Measurements from ENCODE around the gene HRH3.

The HRH3 gene

GRCh38 chr20:62211769-62212288, 8.2 kb downstream of the HRH3 start:
- DNase-seq (ENCODE audit: extremely low spot score): no peak
- ChIA-PET CTCF (interaction anchor here (0.6 kb wide), 1 partner anchor 579 kb away, joined by 5 read pairs; no protein-coding TSS in a partner anchor), POLR2A (no interaction called here)
- no peak for TF ChIP-seq CTBP1 (IDR thresholded peaks at IDR 0.05; ENCODE audit: borderline replicate concordance)
- TF ChIP-seq BHLHE40 (IDR thresholded peaks at IDR 0.05; ENCODE audit: borderline replicate concordance): no peak

DNA sequence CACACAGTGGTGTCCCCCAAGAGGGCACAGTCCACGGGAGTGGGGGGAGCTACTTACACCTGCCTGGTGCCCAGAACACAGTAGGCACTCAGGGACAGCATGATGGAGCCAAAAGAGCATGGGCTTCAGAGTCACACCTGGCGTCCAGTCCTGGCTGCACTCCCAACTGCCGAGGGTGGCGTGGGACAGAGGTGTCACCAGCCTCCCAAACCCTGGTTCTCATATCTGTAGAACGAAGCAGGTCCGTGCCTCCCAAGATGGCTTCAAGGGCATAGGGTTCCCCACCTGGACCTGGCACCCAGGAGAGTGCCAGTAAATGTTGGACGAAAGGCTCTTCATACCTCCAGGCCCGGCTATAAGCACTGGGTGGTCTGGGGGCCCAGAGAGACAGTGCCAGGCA, 8.9 kb downstream of the HRH3 start:
- no peak for TF ChIP-seq FOXM1 (IDR thresholded peaks at IDR 0.05; ENCODE audit: borderline replicate concordance)
- TF ChIP-seq L3MBTL2 (conservative IDR thresholded peaks at IDR 0.05): no peak
- no peak for TF ChIP-seq FOXK2 (IDR thresholded peaks at IDR 0.05)
- ChIA-PET POLR2A (no interaction called here), CTCF (no interaction called here)
- no peak for DNase-seq (ENCODE audit: extremely low spot score)

DNA sequence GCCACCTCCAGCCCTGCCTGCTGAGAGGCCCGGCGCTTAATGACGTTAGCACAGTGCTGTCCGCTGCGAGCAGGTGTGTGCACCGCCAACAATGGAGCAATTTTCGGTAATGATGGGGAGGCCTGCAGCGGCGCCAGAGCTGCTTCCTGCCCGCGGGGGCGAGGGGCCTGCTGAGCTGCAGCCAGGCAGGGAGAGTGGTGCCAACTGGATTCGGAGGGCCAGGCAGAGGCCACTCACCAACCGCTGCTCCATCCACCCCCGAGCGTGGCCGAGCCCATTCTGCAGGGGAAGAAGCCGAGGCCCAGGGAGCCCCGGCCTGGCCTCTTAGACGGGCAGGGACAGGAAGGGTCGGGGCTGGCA, 9.6 kb downstream of the HRH3 start:
- DNase-seq (ENCODE audit: extremely low spot score): no peak
- POLR2A ChIA-PET: no interaction called here
- CTCF ChIA-PET: no interaction called here
- TF ChIP-seq SUZ12 (IDR thresholded peaks at IDR 0.05) (no peak), CTBP1 (IDR thresholded peaks at IDR 0.05; ENCODE audit: borderline replicate concordance) (no peak)

DNA sequence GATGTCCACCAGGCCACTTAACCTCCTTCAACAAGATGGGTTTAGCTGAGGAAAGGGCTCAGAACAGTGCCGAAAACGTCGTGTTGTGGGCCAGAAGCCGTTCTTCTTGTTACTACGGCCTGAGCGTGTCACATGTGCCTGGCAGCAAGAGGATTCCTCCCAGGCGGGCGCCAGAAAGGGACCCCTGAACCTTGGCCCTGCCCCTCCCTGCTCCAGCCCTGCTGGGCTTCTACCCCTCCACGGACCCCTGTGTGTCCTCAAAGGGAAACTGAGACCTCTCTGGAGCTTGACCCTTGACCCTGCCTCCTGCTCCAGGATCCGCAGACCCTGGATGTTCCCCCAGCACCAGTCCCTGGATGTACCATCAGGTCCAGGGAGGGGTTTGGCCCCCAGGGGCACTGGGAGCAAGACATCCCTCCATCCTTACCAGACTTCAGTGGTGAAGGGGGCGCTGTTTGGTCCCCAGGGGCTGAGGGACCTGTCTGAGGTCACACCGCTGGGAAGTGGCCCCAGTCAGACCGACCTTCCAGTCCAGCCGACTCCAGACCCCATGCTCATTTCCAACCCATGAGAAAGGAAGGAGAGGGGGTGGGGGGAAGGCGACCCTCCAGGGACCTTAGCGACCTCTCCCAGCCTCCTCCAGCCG, 10.1 kb downstream of the HRH3 start:
- TF ChIP-seq HDGF (IDR thresholded peaks at IDR 0.05; ENCODE audit: borderline replicate concordance) (no peak), FOXK2 (IDR thresholded peaks at IDR 0.05) (no peak), TARDBP (IDR thresholded peaks at IDR 0.05) (no peak), NFRKB (IDR thresholded peaks at IDR 0.05) (no peak), L3MBTL2 (conservative IDR thresholded peaks at IDR 0.05) (no peak), FOXA1 (IDR thresholded peaks at IDR 0.05) (no peak), ELF4 (IDR thresholded peaks at IDR 0.05) (no peak), LEF1 (IDR thresholded peaks at IDR 0.05; ENCODE audit: borderline replicate concordance) (no peak), FOXM1 (IDR thresholded peaks at IDR 0.05; ENCODE audit: borderline replicate concordance) (no peak), SUZ12 (IDR thresholded peaks at IDR 0.05) (no peak), ZNF384 (IDR thresholded peaks at IDR 0.05) (no peak)
- DNase-seq (ENCODE audit: extremely low spot score): no peak
- POLR2A ChIA-PET: no interaction called here
- CTCF ChIA-PET: interaction anchor here (0.6 kb wide), 1 partner anchor 233 kb away, joined by 3 read pairs; no protein-coding TSS in a partner anchor

GRCh38 chr20:62208795-62209755, 11.0 kb downstream of the HRH3 start:
- TF ChIP-seq L3MBTL2 (conservative IDR thresholded peaks at IDR 0.05) (no peak), TARDBP (IDR thresholded peaks at IDR 0.05) (no peak), NFRKB (IDR thresholded peaks at IDR 0.05) (no peak), SUZ12 (IDR thresholded peaks at IDR 0.05) (no peak), HDGF (IDR thresholded peaks at IDR 0.05; ENCODE audit: borderline replicate concordance) (no peak), PKNOX1 (IDR thresholded peaks at IDR 0.05) (no peak), BHLHE40 (IDR thresholded peaks at IDR 0.05; ENCODE audit: borderline replicate concordance) (no peak), CTBP1 (IDR thresholded peaks at IDR 0.05; ENCODE audit: borderline replicate concordance) (no peak), ZNF384 (IDR thresholded peaks at IDR 0.05) (no peak), SP1 (IDR thresholded peaks at IDR 0.05) (no peak), ARNT (IDR thresholded peaks at IDR 0.05) (no peak), FOXK2 (IDR thresholded peaks at IDR 0.05) (no peak), ELF4 (IDR thresholded peaks at IDR 0.05) (no peak), FOXM1 (IDR thresholded peaks at IDR 0.05; ENCODE audit: borderline replicate concordance) (no peak), FOXA1 (IDR thresholded peaks at IDR 0.05) (no peak), LEF1 (IDR thresholded peaks at IDR 0.05; ENCODE audit: borderline replicate concordance) (no peak)
- peak; percentile 73 for DNase-seq (ENCODE audit: extremely low spot score)
- ChIA-PET CTCF (interaction anchor here (0.6 kb wide), 1 partner anchor 234 kb away, joined by 3 read pairs; no protein-coding TSS in a partner anchor), POLR2A (no interaction called here)

GRCh38 chr20:62208061-62208794, 11.8 kb downstream of the HRH3 start:
- DNase-seq (ENCODE audit: extremely low spot score): no peak
- ChIA-PET POLR2A (no interaction called here), CTCF (no interaction called here)
- TF ChIP-seq L3MBTL2 (conservative IDR thresholded peaks at IDR 0.05) (no peak), TARDBP (IDR thresholded peaks at IDR 0.05) (no peak), LEF1 (IDR thresholded peaks at IDR 0.05; ENCODE audit: borderline replicate concordance) (no peak), NFRKB (IDR thresholded peaks at IDR 0.05) (no peak), FOXM1 (IDR thresholded peaks at IDR 0.05; ENCODE audit: borderline replicate concordance) (no peak), HDGF (IDR thresholded peaks at IDR 0.05; ENCODE audit: borderline replicate concordance) (no peak), PKNOX1 (IDR thresholded peaks at IDR 0.05) (no peak), ARNT (IDR thresholded peaks at IDR 0.05) (no peak), SUZ12 (IDR thresholded peaks at IDR 0.05) (no peak), FOXA1 (IDR thresholded peaks at IDR 0.05) (no peak), BHLHE40 (IDR thresholded peaks at IDR 0.05; ENCODE audit: borderline replicate concordance) (no peak), CTBP1 (IDR thresholded peaks at IDR 0.05; ENCODE audit: borderline replicate concordance) (no peak)

All from HEK293T (cell line).